Inferior parietal cortex (tissue), 1 donor: ENCODE results near the gene GLS.
"Not testable (repeated sequence)": the region's sequence is repeated elsewhere in the genome, so short reads cannot be mapped to it uniquely, and the experiment has no call there.

Experiments used
- DNase-seq: peaks from one replicate; pipeline ENCODE4 v3.0.0-alpha.2; 2016; ENCODE audit errors: extremely low spot score

Gene GLS

DNA sequence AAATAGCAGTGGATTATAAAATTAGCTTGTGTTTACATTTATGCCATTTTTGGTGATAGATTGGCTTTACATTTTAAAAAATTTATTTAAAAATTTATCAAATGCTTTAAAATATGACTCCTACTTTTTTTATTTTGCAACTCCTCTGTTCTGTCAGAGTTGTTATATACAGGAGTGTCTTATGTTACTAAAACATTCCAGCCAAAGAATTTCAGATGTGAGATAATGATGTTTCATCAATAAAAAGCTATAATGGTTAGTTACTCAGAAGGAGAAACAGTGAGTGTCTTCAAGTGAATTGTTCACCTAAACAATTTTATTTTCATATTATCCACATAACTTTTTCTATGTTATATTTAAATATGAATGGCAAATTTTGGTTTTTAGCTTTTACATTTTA lies 52.7 kb downstream of the GLS start:
- DNase-seq = no peak

- DNase-seq = no peak
Observed at GRCh38 chr2:190935054-190935453, 54.4 kb downstream of the GLS start.

DNA sequence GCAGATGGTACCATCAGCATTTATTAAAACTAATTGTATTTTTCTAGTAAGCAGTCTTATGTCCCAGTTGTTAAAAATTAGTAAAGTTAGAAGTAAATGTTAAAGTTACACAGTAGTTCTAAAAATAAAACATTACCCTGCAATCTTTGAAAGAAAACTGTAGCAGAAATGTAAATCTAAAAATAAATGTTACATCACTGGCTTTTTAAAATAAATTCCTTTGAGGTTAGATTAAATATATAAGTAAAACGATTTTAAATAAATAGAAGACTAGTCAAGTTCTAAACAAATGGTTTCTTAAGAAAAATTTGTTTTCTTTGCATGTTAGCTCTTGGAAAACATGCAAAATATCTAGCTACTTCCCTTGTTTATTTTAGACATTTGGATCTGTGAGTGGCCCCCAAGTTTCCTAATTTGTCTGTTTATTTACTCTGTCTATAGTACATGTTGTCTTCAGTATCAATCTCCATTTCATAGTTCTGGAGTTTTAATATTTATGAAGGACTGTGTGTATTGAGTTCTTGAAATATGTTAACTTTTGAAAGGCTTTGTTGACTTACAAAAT lies 58.2 kb downstream of the GLS start:
- no peak for DNase-seq

DNA sequence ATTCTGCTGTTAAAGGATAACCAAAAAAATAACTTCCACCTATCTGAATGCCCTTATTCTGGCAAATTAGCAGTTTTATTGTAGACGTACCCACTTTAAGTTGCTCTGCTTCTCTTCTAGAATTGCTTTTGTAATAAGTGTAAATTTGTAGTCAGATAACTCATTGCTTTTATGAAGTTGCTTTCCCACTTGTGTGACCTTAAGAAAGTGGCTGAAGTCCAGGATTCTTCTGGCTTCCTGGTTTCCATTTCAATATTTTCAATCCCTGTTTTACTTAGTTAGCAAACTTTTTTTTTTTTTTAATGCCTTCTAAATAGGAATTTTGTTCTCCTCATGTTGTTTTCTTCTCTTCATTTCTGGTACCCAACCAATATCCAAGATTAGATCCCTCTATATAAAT lies 59.8 kb downstream of the GLS start:
- no peak for DNase-seq

DNA sequence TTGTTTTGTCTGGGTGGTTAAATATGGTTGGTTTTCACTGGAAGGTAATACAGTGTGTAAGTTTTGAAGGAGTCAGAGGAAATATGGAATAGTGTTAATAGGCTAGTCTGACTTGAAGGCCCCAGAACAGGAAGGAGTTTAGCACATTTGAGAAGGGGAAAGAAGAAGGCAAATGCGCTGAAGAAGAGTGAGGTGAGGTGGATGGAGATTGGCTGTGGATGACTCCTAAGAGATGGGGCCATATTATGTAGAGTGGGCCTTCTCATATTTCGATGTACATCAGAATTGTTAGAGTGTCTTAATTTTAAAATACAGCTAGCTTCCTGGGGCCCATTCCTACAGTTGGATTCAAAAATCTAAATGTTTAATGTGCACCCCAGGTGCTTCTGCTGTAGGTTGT lies 61.0 kb downstream of the GLS start:
- DNase-seq = no peak

DNA sequence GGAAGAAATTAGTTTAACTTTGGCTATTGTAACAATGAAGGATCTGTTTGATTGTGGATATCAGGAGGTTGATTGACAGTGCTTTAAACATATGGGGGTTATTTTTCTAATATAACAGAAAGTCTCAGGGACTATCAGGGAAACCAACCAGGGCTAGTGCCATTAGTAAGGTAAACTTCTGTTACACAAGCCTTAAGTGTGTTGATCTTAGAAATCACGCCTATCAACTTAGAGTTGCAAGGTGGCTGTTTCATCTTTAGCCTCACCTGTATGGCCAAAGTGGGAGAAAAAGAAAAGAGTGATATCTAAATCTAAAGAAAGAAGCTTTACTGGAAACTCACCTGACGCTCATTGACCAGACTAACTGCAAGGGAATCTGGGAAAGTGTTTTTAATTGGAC lies 62.1 kb downstream of the GLS start:
- no peak for DNase-seq

DNA sequence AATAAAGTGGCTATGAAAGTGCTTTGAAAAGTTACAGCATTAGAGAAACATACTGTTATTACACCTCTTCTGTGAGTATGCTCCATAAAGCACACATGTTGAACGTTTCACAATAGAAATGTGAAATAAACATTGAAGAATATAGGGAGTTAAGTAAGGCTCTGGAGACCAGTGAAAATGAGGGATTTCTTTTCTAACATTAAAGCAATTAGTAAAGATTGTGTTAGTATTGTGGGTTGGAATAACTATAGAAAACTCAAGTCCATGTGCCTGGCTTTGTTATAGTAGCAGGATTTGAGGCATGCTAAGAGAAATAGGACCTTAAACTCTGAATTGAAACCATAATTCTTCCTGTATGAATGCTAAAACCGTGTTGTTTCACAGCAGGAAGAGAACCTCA lies 63.1 kb downstream of the GLS start:
- DNase-seq = no peak

- no peak for DNase-seq
Observed at GRCh38 chr2:190947141-190947540, 66.5 kb downstream of the GLS start.

GRCh38 chr2:190947711-190948251 lies 67.2 kb downstream of the GLS start:
- no peak for DNase-seq

GRCh38 chr2:190948671-190949070 lies 68.0 kb downstream of the GLS start:
- DNase-seq = no peak

GRCh38 chr2:190950566-190950991 lies 70.0 kb downstream of the GLS start:
- no peak for DNase-seq

GRCh38 chr2:190953257-190953656 lies 72.6 kb downstream of the GLS start:
- DNase-seq = no peak

GRCh38 chr2:190959911-190960788 lies 79.5 kb downstream of the GLS start:
- no peak for DNase-seq

GRCh38 chr2:190961117-190961516 lies 80.5 kb downstream of the GLS start:
- DNase-seq = not testable (repeated sequence)

GRCh38 chr2:190961918-190962487 lies 81.4 kb downstream of the GLS start:
- no peak for DNase-seq

DNA sequence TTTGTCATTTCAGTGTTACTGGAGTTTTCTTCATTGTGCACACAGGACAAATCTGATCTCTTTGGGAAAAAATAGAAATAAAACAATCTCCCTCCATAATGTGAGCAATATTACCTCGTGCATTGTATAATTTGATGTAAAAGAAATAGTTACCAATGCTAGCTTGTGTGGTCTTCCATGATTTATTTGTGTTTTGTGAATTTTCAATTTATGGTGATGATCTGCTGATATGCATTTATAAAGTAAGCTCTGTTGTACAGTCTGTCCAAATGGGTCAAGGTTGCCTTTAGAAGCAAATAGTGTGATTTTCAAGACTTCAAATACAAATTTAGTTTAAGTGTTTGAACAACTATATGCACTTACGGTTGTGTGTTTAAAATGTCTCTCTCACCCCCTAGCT lies 82.5 kb downstream of the GLS start:
- no peak for DNase-seq

- no peak for DNase-seq
Observed at GRCh38 chr2:190964170-190964795, 83.7 kb downstream of the GLS start.

DNA sequence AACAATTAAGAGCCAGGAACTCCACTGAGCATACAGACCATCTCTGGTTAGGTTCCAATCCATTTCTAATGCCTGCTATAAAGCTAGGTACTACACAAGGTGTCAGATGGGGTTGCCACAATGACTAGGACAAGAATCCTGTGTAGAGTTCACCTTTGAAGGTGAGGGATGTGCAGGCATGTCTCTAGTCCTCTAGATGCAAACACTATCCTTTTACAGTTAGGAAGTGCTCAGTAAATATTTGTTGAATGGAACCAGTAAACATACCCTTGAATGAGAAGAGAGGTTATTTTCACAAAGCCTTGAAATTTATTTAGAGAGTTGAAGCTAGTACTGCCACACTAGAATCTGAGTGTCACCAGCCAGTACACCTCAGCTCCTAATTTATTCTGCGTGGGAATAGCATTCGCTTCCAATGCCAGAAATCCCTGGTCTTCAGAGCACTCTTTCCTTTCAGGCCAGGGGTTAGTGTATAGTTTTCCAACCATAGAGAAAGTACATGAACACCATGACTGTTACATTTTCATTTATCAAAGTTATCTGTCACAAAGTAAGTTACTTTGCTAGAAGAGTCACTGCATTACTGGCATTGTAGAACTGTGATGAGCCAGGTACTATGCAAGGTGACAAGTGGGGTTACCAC lies 85.1 kb downstream of the GLS start:
- no peak for DNase-seq

DNA sequence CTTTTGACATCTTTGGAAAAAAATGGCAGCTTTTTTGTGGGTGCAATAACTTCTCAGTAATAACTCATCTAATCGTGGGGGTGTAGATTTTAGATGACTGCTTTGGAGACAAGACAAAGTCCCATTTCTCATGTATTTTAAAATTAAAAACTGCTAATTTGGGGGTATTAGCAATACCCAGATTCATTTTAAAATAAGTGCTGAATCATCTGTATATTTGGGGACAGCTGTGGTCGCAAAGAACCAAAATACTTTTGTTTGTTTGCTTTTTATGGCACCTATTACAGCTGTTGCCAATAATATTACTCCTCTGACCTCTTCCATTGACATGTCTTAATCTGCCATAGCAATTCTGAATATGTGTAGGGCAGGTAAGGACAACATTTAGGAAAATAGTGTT lies 87.9 kb downstream of the GLS start:
- DNase-seq = no peak

GRCh38 chr2:190970160-190970559 lies 89.5 kb downstream of the GLS start:
- no peak for DNase-seq

DNA sequence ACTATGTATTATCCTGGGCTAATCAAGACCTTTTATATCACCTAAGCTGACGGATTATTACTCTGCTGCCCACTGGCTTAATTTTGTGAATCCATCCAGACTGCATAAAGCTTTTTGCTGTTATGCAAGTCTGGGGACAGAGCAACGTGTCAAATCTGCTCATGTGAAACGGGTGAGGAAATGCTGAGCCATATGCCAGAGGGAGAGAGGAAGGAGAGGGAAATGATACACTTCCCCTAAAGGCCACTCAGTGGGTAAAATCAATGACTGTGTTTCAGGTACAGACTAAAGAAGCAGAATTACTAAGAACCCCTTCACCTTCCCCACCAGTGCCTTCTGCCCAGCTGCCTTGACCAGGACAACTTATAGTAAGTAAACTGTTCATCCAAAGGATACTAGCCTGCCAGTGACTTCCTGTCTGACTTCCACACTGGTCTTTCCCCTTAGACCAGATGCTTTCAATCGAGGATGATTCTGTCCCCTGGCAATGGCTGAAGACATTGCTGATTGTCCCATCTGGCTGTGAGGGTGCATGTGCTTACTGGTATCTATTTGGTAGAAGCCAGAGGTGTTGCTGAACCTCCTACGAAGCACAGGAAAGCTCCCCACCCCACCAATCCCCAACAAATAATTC lies 90.4 kb downstream of the GLS start:
- no peak for DNase-seq
